ENCODE results near the gene MISFA.
"Not testable (repeated sequence)": the region's sequence is repeated elsewhere in the genome, so short reads cannot be mapped to it uniquely, and the experiment has no call there.

Gene MISFA

DNA sequence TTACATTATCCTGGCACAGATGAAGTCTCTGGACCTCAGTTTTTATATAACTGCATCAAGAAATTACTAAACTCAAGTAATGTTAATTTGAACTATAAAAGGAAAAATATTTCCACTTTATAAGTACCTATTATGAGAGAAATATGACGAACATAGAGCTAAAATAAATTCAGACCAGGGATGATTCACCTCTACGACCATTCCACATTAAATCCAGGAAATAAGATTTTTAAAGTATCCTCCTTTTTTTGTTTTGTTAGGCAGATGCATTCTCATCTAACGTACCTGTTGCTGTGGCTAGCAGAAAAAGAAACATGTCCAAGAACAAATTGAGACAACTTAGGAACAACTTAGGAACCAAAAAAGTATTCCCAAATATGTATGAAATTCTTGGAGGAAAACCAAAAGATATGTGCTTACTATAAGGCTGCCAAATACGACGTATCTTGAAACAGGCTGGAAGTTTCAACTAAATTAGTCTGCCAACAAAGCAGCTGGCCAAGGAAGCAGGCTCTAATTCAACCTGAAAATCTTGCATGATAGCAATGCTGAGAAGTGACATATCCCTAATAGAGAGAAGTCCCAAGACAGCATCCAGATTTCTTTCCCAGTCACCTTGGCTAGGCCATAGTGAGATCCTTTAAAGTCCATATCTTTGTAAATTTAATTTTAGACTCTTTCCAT, 18.9 kb downstream of the MISFA start:
- peak; percentile 1 for DNase-seq

DNA sequence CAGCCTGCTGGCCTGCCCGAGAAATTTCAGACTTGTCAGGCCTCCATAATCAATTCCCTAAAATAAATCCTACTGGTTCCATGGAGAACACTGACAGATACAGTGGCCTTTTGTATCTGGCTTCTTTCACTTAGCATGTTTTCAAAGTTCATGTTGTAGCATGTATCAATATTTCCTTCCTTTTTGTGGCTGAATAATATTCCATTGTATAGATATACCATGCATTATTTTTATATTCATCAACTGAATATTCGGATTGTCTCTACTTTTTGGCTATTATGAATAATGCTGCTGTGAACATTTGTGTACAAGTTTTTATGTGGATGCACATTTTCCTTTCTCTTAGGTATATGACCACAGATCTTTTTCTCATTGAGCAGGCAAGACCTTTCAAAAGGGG, 24.1 kb downstream of the MISFA start:
- DNase-seq = no peak

DNA sequence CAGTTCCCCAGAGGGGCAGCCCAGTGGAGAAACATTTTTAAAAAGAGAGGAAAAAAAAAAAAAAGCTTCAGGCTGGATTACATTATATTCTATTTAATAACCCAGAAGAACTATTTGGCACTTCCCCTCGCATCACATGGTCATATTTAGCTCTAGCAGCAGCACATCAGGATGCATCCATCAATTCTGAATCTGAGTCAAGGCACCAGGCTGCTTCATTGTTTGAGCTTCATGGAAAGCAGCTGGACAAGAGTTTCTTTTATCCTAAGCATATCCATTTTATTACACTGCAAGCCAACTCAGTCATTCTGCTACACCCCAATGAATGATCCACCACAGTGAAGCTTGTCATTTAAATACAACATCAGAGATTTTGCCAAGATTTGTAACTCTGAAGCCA, 24.6 kb downstream of the MISFA start:
- DNase-seq = peak; percentile 16

DNA sequence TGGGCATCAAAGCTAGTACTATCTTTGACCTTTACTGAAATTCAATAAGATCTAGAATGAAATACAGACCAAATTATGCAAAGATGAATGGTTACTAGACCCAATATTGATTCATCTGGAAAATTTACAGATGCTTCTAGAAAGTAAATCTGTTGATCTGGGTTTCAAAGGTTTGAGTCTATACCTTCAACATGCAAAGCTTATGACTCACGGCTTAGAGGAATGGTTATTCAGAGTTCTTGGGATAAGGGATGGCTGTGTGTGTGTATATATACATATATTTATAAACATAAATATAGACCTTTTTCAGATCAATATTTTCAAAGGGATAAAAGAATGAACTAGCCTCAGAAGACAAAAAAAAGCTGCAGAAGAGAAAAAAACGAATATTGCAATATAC, 33.3 kb downstream of the MISFA start:
- DNase-seq = no peak

DNA sequence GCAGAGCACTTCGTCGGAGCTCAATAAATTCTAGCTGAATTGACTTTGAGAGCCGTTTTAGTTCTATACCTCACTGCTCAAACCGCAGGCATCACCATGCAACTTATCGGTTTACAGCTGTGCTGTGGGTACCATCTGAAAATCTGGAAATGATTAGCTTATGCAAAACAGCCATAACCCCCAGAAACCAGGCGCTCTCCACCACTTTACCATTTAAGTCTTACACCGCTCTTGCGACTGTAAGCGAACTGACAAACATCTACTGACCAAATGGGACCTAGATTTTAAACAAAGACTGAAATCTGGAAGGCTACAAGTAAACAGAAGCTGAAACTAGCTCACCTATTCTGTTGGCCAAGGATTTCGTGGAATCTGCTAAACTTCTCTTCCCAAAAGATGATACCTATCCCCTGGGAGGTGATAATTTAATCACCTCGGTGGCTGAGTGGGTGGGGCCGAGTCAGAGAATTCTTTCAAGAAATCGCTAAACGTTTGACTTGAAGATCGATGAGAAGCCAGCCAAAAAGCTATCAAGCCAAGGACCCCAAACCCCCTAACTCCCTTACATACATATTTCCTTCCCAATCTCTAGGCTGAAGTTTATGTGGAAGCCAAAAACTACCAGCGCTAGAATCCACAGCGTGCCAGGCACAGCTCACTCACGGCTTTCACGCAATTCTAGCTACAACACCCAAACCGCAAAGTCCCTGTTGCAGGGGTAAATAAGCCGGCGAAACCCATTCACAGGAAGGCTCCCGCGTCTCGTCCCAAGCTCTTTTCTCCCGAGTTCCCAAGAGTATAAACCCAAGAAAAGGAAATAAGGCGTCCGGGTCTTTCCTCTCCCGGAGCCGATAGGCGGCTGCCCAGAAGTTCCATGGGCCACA, 33.9 kb downstream of the MISFA start:
- no peak for DNase-seq

DNA sequence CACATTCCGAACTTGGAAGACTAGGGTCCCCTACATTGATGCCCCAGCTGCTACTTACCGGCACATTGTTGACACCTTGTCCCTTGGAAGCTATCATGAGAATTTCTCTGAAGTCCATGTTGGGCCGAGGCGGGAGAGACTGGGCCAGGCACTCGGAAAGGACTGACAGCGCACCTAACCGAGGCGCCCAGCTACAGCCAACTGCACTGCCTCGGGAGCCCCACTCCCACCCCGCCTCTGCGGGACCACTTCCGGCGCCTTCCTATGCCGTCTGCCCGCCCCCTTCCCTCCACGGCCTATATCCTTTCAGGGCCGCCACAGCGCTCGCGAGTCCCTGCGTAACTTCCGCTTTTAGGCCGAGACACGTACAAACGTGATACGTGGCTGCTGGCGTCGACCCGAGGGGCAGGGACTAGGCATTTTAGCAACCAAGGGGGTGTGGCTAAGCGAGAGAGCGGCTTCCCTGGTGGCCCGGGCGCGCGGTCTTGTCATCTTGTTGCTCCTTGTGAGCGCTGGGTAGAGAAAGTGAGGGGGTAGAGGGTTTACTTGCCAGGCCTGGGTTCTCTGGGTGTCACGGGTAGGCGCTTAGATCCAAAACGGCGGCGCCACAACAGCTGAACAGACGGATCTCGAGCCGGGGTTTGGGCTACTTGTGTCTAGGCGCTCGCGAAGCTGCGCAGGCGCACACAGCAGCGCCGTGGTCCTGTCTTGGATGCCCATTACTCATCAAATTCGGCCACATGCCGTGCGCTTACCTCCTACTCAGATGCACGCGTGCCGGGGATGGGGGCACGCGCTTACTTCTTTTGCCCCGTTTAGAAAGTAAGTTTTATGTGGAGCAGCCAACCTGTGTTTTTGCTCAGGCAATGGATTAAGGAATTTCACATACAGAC, 34.8 kb downstream of the MISFA start, which contains the start of gene SPTY2D1:
Gene SPTY2D1 (minus strand): TSS at position 203 of the 893 bp plus-strand sequence. CDS start 85 bp downstream, at position 118.
- DNase-seq = peak; percentile 100

DNA sequence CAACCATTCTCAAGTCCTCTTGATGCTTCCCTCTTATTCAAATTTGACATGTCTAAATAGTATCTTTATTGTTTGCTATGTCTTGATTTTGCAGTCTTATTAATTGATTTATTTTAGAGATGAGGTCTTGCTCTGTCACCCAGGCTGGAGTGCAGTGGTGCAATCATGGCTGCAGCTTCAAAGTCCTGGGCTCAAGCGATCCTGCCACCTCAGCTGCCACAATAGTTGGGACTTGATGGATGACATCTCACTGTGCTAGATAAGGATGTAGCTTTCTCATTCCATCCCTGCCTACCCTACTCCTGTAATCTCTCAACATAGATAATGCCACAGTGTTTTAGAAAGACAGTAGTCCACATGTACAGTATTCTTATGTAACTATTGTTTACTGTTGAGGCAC, 42.1 kb downstream of the MISFA start:
- no peak for DNase-seq

DNA sequence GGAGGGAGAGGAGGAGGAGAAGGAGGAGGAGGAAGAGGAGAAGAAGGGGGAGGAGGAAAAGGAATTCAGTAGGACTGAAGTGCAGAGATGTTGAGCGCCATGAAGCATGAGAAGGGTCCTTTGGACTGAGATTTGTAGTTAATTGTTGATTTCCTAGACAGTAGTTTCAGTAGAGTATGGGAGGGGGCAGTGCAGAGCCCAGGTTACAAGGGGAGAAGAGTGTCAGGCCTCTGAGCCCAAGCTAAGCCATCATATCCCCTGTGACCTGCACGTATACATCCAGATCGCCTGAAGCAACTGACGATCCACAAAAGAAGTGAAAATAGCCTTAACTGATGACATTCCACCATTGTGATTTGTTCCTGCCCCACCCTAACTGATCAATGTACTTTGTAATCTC, 43.4 kb downstream of the MISFA start:
- DNase-seq = not testable (repeated sequence)

DNA sequence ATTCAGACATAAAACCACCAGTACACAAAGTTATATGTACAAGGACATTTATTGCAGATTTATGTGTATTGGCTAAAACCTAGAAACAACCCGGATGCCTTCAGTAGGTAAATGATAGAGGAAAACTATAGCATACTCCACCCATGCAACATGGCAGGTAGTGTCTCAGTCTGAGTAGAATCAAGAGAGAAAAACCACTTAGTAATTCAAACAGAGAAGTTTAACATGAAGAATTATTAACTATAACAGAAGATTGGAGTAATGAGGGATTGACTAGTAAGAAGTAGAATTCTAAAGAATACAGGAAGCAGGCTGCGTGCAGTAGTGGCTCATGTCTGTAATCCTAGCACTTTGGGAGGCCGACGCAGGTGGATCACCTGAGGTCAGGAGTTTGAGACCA, 50.8 kb downstream of the MISFA start:
- DNase-seq = no peak

DNA sequence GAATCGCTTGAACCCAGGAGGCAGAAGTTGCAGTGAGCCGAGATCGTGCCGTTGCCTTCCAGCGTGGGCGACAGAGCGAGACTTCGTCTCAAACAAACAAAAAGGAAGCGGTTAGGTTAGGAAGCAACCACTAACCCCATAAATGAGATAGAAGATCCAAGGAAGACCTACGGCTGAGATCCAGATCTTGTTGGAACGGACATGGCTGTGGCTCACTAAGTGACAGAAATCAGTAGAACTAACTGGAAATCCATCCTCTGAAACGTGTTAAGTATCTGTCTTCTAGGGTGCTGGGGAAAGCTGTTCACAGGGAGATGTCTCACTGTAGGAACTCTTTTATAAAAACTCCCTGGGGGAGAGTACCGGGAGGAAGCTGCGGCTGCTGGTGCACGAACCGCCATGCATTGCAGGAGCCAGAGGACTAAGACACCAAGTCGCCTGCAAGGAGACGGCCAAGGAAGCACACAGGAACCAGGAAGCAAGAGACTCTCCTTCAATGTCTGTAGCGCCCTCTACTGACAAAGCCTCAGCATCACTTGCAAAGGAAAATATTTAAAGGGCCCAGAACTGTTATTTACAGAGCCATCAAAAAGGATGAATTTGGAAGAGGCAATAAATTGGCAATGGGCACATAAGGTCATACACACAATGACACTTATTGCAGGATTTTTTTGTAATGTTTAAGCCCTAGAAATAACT, 51.4 kb downstream of the MISFA start:
- DNase-seq = peak; percentile 76
